OCI-LY3 (cell line): ENCODE measurements around the gene SORCS1.

Source experiments
- EZH2phosphoT487 ChIP-seq: fragments of 200-600 bp; shearing (Covaris generic); IDR thresholded peaks from 2 replicates; pipeline ENCODE4 v1.6.1; 2018; ENCODE audit warnings: antibody characterized with exemption, mixed run types, low read depth
- TF ChIP-seq, protein P1 (sequence below): fragments of 200-600, 300-600 bp; sonication (generic); IDR thresholded peaks from 2 replicates; pipeline ENCODE4 v1.5.1; 2014; ENCODE audit warnings: antibody characterized with exemption, low read length, low read depth

DNA sequence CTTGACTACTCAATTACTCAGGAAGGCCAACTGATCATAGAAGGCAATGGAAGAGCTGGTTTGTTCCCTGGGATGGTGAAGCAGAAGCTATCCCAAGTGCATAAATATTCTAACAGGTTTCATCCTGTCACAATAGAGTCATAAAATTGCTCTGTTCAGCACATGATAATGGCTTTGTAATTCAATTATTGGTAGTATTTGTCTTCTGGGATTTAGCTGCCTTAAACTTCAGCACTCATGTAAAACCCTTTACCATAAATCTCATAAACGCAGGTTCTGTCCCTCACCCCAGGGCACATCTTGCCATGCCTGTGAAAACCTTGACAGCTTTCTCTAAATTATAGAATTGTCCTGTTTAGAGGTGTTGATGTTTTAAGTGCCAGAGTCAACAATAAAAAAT, 417.6 kb downstream of the SORCS1 start:
- TF ChIP-seq, protein P1, sequence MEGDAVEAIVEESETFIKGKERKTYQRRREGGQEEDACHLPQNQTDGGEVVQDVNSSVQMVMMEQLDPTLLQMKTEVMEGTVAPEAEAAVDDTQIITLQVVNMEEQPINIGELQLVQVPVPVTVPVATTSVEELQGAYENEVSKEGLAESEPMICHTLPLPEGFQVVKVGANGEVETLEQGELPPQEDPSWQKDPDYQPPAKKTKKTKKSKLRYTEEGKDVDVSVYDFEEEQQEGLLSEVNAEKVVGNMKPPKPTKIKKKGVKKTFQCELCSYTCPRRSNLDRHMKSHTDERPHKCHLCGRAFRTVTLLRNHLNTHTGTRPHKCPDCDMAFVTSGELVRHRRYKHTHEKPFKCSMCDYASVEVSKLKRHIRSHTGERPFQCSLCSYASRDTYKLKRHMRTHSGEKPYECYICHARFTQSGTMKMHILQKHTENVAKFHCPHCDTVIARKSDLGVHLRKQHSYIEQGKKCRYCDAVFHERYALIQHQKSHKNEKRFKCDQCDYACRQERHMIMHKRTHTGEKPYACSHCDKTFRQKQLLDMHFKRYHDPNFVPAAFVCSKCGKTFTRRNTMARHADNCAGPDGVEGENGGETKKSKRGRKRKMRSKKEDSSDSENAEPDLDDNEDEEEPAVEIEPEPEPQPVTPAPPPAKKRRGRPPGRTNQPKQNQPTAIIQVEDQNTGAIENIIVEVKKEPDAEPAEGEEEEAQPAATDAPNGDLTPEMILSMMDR = no peak
- TF ChIP-seq EZH2phosphoT487 = no peak
